Measurements from ENCODE around the gene CYTIP.

The CYTIP gene

DNA sequence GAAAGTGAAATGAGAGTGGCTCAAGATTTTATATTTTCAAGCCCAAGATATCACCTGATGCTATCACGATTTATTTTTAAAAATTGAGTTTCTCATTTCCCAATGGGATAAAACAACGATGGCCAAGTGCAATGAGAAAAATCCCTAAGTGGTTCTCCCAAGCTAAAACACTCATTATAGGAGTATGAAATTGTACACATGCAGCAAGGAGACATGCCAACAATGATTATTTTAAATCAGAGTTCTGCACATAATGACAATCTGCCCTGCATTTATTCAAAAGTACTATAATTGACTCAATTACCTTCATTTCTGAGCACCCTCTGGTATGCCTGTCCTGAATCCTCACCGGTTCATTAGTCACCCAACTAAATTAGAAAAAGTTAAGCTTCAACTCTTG lies 12.7 kb downstream of the CYTIP start:
- DNase-seq (ENCODE audit: insufficient read length, low spot score) (no peak), FAIRE-seq (no peak)

DNA sequence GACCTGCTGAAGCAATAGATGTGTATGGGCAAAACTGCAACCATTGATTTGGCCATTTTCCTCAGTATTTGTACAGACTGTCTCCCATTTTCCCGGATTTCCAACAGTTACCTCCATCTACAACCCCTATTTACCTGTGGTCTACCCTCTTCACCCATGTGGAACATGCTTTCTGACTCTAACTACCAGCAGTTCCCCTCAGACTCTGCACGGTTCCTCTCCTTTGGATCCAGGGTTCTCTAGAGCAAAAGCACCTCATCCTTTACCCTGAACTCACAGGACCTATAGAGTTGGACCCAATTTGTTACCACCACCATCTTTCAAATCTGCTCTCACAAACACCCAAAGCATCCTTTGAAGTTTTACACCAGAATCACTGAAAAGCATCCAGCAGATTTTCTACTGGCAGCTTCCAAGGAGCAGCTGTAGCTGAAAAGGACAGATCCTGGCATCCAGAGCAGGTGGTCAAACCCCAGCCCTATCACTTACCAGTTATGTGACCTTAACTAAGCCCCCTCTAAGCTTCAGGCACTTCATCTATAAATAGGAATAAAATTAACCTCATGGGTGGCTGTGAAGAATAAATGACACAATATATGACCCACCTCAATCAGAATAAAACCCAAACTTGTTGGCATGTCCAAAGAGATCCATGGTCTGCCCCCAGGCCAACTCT lies 15.3 kb downstream of the CYTIP start:
- FAIRE-seq (peak; percentile 9), DNase-seq (ENCODE audit: insufficient read length, low spot score) (no peak)
- no peak for TF ChIP-seq SPI1 (IDR thresholded peaks at IDR 0.05; ENCODE audit: low read depth, low read length)
- peak; percentile 56 for TF ChIP-seq POLR2AphosphoS5 (IDR thresholded peaks at IDR 0.05; ENCODE audit: low read depth, low read length)
- TF ChIP-seq TAF1 (IDR thresholded peaks at IDR 0.05; ENCODE audit: low read depth, low read length) = no peak
- no peak for TF ChIP-seq PAX5 (IDR thresholded peaks at IDR 0.05; ENCODE audit: insufficient read depth, low read length, severe bottlenecking)
- TF ChIP-seq POU2F2 (IDR thresholded peaks at IDR 0.05; ENCODE audit: low read depth, low read length) = no peak
- peak; percentile 29; the same call in 1 of the 2 replicates for TF ChIP-seq POLR2A (IDR thresholded peaks at IDR 0.05; ENCODE audit: low read depth, low read length)

More for the DNA sequence above, 12.7 kb downstream of the CYTIP start:
- TF ChIP-seq SPI1 (IDR thresholded peaks at IDR 0.05; ENCODE audit: low read depth, low read length) (no peak), PAX5 (IDR thresholded peaks at IDR 0.05; ENCODE audit: insufficient read depth, low read length, severe bottlenecking) (no peak), TAF1 (IDR thresholded peaks at IDR 0.05; ENCODE audit: low read depth, low read length) (no peak), POLR2A (IDR thresholded peaks at IDR 0.05; ENCODE audit: low read depth, low read length) (no peak), POLR2AphosphoS5 (IDR thresholded peaks at IDR 0.05; ENCODE audit: low read depth, low read length) (no peak), POU2F2 (IDR thresholded peaks at IDR 0.05; ENCODE audit: low read depth, low read length) (no peak)

DNA sequence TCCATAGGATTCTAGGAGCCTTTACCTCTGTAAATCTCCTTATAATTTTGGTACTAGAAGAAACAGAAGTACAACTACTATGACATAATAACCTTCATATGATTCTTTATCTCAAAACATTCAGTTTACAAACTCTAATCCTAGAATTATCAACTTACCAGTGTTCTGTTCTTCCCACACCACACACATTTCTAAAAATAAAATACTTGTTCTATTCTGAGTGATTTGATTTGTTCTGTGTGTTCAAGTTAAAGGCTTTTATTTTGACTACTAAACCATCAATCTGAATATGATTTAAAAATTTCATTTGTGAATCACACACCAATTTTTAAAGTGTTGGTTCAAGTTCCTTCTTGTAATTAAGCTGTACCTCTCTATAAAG lies 16.0 kb downstream of the CYTIP start:
- FAIRE-seq = no peak
- no peak for DNase-seq (ENCODE audit: insufficient read length, low spot score)
- TF ChIP-seq TAF1 (IDR thresholded peaks at IDR 0.05; ENCODE audit: low read depth, low read length) (no peak), PAX5 (IDR thresholded peaks at IDR 0.05; ENCODE audit: insufficient read depth, low read length, severe bottlenecking) (no peak), POLR2A (IDR thresholded peaks at IDR 0.05; ENCODE audit: low read depth, low read length) (no peak), POLR2AphosphoS5 (IDR thresholded peaks at IDR 0.05; ENCODE audit: low read depth, low read length) (no peak), POU2F2 (IDR thresholded peaks at IDR 0.05; ENCODE audit: low read depth, low read length) (no peak), SPI1 (IDR thresholded peaks at IDR 0.05; ENCODE audit: low read depth, low read length) (no peak)

DNA sequence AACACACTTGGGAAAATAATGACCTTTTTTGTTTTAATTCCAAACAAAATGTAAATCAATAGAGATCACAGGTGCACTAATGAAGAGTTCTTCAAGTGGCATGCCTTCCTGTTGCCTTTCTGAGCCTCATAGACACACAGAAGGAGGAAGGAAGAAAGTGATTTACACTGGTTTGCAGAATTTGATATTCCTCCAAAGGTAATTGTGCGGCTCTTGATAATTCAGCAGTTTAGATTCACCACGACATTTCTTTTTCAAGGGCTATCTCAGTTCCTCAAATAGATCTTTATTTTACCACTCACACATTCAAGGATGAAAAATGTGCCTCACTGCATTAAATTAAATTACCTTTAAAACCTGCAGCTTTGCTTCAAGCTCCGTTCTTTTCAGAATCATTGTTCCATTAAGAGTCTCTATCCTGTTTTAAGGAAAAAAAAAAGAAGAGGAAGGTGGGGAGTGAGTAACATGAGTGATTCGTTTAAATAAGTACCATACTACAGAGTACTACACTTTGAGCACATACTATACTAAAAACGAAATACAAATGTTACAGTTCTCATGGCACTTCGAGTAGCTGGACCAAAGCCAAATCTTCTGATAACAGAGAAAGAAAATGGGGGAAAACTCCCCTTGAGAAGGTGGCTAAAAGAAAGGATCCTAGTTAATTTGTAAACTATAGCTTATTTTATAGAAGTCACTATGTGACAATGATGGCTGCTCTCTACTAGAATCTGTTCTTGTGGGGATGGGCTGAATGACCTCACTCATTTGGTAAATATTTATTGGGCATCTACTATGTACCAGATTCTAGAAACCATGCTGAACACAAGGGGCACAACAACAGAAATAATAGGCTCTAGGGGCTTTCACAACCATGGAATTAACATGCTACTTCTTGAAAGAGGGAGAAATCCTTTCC lies 16.6 kb downstream of the CYTIP start:
- no peak for DNase-seq (ENCODE audit: insufficient read length, low spot score)
- no peak for FAIRE-seq
- TF ChIP-seq SPI1 (IDR thresholded peaks at IDR 0.05; ENCODE audit: low read depth, low read length) (peak; percentile 43; the same call in 1 of the 2 replicates), TAF1 (IDR thresholded peaks at IDR 0.05; ENCODE audit: low read depth, low read length) (no peak), POLR2AphosphoS5 (IDR thresholded peaks at IDR 0.05; ENCODE audit: low read depth, low read length) (no peak), POU2F2 (IDR thresholded peaks at IDR 0.05; ENCODE audit: low read depth, low read length) (no peak), PAX5 (IDR thresholded peaks at IDR 0.05; ENCODE audit: insufficient read depth, low read length, severe bottlenecking) (no peak), POLR2A (IDR thresholded peaks at IDR 0.05; ENCODE audit: low read depth, low read length) (no peak)

DNA sequence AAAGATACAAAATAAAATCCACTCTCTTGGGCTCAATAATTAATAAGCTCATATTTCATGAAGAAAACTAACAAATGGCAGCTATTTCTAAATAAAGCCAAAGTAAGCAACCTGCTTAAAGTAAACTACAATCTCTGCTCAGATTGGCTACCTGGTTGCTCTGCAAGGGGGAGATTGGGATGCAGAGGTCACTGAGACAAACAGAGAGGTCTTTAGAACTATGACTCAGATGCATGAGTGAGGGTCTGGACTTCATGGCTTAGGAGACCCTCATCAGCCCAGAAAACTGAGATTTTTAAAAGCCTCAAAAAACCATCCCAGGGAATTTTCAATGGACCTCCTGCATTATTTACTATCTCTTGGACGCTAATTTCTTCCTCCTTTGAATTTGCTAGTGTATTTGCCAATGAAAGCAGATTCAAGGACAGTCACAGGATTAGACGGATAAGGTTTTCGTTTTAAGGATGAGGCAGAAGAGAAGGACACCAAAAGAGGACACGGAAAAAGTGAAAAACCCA lies 17.4 kb downstream of the CYTIP start:
- no peak for DNase-seq (ENCODE audit: insufficient read length, low spot score)
- no peak for FAIRE-seq
- TF ChIP-seq POLR2AphosphoS5 (IDR thresholded peaks at IDR 0.05; ENCODE audit: low read depth, low read length) = 0 out of 2 replicates have a peak, but pooled peaks have one; percentile 55
- no peak for TF ChIP-seq PAX5 (IDR thresholded peaks at IDR 0.05; ENCODE audit: insufficient read depth, low read length, severe bottlenecking)
- peak; percentile 26; the same call in 1 of the 2 replicates for TF ChIP-seq POLR2A (IDR thresholded peaks at IDR 0.05; ENCODE audit: low read depth, low read length)
- TF ChIP-seq TAF1 (IDR thresholded peaks at IDR 0.05; ENCODE audit: low read depth, low read length) = no peak
- TF ChIP-seq SPI1 (IDR thresholded peaks at IDR 0.05; ENCODE audit: low read depth, low read length) = no peak
- no peak for TF ChIP-seq POU2F2 (IDR thresholded peaks at IDR 0.05; ENCODE audit: low read depth, low read length)

DNA sequence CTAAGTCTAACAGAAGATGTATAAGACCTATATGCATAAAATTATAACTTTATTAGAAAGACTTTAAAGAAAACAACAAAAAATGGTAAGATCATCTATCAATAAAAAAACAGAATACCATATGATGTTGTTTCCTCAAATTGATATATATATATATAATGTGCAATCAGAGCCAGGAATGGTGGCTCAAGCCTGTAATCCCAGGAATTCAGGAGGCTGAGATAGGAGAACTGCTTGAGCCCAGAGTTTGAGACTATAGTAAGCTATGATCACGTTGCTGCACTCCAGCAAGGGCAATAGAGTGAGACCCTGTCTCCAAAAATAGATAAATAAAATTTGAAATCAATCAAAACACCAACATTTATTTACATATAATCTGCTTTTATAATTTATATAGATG lies 19.5 kb downstream of the CYTIP start:
- no peak for TF ChIP-seq POU2F2 (IDR thresholded peaks at IDR 0.05; ENCODE audit: low read depth, low read length)
- TF ChIP-seq POLR2A (IDR thresholded peaks at IDR 0.05; ENCODE audit: low read depth, low read length) = no peak
- TF ChIP-seq PAX5 (IDR thresholded peaks at IDR 0.05; ENCODE audit: insufficient read depth, low read length, severe bottlenecking) = no peak
- no peak for TF ChIP-seq POLR2AphosphoS5 (IDR thresholded peaks at IDR 0.05; ENCODE audit: low read depth, low read length)
- TF ChIP-seq SPI1 (IDR thresholded peaks at IDR 0.05; ENCODE audit: low read depth, low read length) = no peak
- no peak for TF ChIP-seq TAF1 (IDR thresholded peaks at IDR 0.05; ENCODE audit: low read depth, low read length)
- FAIRE-seq (no peak), DNase-seq (ENCODE audit: insufficient read length, low spot score) (no peak)

DNA sequence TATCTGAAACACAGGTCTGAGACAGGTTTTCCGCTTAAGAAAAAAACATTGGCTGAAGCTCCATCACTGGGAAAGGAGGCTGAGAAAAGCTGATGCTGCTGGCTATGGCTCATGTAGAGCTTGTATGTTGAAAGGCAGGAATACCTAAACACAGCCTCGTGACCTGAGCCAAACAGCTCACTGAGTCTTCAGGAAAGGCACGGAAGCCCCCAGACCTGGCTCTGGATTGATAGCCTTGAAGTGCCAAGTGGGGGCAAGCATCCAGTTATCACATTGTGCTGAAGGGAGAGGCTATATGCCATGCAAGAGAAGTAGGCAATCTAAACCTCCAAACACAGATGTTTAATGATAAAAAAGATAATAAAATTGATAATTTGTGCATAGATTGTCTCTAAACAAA lies 21.9 kb downstream of the CYTIP start:
- peak; percentile 52; the same call in 1 of the 2 replicates for TF ChIP-seq POLR2A (IDR thresholded peaks at IDR 0.05; ENCODE audit: low read depth, low read length)
- TF ChIP-seq TAF1 (IDR thresholded peaks at IDR 0.05; ENCODE audit: low read depth, low read length) = no peak
- FAIRE-seq (no peak), DNase-seq (ENCODE audit: insufficient read length, low spot score) (no peak)

DNA sequence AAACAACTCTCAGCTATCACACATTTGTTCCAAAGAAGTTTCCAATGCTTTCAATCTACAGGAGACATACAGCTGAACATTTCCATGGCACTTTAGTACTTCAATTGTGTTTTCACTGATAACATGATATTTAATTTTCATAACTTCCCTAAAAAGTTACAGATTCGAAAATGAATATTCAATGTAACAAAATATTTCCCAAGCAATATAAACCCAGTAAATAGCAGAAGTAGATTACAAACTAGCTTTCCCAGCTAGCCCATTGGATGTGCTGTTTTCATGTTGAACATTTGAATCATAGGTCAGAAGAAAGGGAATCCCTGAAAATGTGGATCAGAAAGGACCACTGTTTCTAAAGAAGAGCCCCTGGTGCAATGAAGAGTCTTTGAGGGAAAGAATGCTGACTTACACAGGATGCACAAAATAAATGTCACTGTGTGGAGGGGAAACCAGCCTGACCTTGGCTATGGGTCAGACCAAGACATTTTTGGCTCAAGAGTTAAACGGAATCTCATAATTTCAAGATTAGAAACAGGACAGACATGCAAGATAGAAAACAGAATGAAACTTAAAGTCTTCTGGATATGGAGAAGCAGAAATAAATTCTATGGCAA lies 22.5 kb downstream of the CYTIP start:
- FAIRE-seq = peak; percentile 63

DNA sequence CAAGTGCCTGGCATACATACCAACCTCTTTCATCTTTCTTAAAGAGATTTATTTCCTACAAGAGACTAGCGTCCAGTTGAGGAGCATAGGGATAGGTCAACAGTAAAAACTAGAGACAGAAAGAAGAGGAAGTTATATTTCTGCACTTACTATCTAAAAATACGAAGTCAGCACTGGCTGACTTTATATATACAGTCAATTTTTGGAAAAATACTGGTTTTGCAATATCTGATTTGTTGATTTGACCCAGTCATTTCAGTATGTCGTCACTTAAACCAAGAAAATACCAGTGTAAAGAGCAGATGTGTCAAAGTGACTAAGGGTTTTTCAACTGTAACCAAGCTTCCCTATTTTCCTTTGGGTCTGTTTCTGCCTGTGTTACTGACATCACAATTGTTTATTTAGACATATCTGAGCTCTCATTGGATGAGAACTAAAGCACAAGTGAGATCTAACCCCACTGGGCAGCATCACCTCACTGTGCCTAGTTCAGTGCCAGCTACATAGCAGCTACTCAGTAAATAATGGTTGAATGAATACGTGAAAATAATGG lies 23.0 kb downstream of the CYTIP start:
- TF ChIP-seq POU2F2 (IDR thresholded peaks at IDR 0.05; ENCODE audit: low read depth, low read length) (no peak), TAF1 (IDR thresholded peaks at IDR 0.05; ENCODE audit: low read depth, low read length) (no peak), SPI1 (IDR thresholded peaks at IDR 0.05; ENCODE audit: low read depth, low read length) (peak; percentile 27; the same call in 1 of the 2 replicates), POLR2AphosphoS5 (IDR thresholded peaks at IDR 0.05; ENCODE audit: low read depth, low read length) (no peak; the same call in none of the 2 replicates), PAX5 (IDR thresholded peaks at IDR 0.05; ENCODE audit: insufficient read depth, low read length, severe bottlenecking) (no peak), POLR2A (IDR thresholded peaks at IDR 0.05; ENCODE audit: low read depth, low read length) (no peak; the same call in 1 of the 2 replicates)
- FAIRE-seq = peak; percentile 69
- no peak for DNase-seq (ENCODE audit: insufficient read length, low spot score)

More for the DNA sequence above, 22.5 kb downstream of the CYTIP start:
- no peak for DNase-seq (ENCODE audit: insufficient read length, low spot score)
- no peak for TF ChIP-seq SPI1 (IDR thresholded peaks at IDR 0.05; ENCODE audit: low read depth, low read length)
- TF ChIP-seq POU2F2 (IDR thresholded peaks at IDR 0.05; ENCODE audit: low read depth, low read length) = no peak
- TF ChIP-seq POLR2AphosphoS5 (IDR thresholded peaks at IDR 0.05; ENCODE audit: low read depth, low read length) = no peak
